ELF-1 (cell line): ENCODE results near the gene ZNF688.
A peak's percentile ranks its signal among the peaks of the same experiment; 100 is the strongest.

Source experiments
- DNase-seq: peaks from one replicate; pipeline ENCODE4 v3.0.0-alpha.2; 2016; ENCODE audit warnings: low read depth, low spot score

ZNF688 gene

DNA sequence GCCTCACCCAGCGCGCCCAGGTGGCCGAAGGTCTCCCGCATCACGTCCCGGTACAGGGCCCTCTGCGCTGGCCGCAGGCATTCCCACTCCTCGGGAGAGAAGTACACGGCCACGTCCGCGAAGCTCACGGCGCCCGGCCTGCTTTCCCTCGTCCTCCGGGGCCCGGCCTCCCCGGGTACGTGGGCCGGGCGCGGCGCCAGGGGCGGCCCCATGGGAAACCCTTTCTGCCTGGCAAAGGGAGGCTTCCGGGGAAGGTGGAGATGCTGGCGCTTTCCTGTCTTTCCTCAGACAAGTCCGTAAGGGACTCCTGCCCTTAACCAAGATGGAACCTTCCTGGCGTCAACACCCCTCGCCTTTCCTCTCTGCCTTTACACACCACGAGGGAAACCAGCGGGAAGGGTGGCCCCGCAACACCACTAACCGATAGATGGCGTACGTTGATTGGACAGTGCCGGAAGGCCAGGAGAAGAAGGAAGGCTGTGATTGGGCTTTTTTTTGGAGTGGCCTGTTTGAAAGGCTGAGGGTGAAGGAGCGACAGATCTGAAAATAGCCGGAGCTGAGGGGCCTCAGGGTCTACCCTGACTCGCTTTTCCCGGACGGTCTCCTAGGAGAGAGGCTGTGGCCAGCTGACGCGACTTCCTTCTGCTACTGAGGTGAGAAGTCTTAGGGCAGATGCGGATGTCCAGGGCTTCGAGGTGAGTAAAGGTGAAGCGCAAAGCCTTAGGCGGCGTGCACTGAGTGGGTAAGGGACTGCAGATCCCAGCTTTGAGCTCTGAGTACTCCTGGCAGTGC lies 14.1 kb upstream of the ZNF688 start, which contains the start of gene ZNF785:
ZNF785 (minus strand) TSS at position 298 of the 792 bp plus-strand sequence; CDS start at position 212, 86 bp downstream.
- peak; percentile 99 for DNase-seq

DNA sequence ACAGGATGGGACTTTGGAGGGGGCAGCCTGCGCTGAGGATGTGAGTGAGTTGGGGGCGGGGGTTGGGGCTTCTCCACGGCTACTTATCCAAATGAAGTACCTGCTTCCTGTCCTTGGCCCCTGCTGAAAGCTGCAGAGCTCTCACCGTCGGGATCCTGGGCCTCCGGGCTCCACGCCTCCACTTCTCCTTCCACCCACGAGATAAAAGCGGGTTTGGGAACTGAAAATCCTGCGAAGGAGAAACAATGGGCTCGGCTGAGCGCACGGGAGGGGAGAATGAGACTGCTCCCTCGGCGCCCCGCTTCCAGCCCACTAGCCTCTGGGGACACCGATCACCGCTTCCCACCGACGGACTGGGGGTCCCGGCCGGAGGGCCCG lies 13.5 kb upstream of the ZNF688 start:
- peak; percentile 58 for DNase-seq

DNA sequence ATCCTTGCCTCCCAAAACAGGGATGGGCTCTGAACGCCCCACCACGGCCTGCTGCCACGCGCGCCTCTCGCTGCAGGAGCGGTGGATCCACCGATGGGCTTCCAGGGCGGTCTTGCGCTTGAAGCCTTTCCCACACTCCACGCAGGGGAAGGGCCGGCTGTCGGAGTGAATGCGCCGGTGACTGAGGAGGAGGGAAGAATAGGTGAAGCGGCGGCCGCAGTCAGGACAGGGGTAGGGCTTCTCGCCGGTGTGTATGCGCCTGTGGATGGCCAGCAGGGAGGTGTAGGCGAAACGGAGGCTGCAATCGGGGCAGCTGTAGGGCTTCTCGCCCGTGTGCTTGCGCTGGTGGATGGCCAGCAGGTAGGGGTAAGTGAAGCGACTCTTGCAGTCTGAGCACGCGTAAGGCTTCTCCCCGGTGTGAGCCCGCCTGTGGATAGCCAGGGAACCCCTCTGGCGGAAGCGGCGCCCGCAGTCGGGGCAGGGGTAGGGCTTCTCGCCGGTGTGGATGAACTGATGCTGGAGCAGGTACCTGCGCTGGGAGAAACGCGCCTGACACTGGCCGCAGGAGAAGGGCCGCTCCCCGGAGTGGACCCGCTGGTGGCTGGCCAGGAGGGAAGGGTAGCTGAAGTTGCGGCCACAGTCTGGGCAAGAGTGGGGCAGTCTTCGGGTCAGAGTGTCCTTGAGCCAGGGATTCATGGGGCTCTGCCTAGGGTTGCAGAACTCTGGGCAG lies 11.3 kb upstream of the ZNF688 start:
- peak; percentile 38 for DNase-seq

DNA sequence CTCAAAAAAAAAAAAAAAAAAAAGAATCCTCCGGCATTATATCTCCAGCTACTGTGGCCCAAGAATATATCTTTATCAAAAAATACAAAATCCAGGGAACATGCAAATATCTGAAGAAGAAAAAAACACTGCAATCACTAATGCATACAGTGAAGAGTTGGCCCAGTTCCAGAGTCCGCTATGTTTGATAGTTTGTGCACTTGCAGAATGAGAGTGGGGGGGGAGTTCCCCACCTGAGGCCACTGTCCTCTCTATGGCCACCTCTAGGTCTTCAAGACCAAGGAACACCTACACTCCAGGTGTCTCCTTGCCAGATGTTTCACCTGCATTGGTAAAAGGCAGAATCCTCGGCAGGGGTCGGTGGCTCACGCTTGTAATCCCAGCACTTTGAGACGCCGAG lies 9.9 kb upstream of the ZNF688 start:
- no peak for DNase-seq

DNA sequence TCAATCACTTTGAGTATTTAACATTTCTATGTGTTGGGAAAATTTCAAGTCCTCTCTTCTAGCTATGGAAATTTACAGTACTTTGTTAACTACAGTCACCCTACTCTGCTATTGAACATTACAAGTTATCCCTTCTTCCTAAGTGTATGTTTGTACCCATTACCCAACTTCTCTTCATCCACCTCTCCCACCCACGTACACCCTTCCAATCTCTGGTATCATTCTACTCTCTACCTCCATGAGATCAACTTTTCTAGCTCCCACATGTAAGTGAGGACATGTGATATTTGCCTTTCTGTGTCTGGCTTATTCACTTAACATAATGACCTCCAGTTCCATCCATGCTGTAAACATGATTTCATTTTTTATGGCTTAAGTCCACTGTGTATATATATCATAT lies 3.2 kb upstream of the ZNF688 start:
- no peak for DNase-seq

DNA sequence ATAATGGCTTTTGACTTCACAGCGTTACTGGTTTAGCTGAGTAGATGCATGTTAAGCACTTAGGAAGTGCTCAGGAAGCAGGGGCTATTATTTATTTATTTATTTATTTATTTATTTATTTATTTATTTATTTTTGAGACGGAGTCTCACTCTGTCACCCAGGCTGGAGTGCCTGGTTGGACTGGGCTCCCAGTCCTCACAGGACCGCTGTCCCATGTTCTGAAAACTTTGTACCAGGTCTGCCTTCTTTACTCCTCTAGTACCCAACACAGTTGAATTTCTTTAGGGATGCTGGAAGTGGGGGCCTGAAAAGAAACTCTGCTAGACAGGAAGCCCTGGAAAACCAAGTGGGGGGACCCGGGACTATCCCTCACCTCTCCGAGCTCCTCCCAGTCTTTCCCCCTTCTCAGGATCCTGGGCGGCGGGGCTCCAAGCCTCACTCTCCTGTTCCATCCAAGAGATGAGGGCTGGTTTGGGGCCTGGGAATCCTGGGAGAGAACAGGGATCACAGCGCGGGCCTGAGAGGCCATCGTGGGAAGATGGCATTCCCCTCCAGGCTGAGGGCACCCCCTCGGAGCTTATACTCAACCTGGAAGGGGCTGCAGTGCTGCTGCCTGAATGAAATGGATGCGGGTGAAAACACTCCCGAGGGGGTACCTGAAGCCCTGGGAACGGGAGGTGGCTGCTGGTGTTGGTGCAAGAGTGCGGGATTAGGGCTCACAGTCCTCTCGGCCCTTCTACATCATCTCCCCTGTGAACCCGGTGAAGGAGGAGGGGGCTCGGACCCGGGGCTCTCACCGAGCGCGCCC lies 674 bp downstream of the ZNF688 start:
- no peak for DNase-seq

DNA sequence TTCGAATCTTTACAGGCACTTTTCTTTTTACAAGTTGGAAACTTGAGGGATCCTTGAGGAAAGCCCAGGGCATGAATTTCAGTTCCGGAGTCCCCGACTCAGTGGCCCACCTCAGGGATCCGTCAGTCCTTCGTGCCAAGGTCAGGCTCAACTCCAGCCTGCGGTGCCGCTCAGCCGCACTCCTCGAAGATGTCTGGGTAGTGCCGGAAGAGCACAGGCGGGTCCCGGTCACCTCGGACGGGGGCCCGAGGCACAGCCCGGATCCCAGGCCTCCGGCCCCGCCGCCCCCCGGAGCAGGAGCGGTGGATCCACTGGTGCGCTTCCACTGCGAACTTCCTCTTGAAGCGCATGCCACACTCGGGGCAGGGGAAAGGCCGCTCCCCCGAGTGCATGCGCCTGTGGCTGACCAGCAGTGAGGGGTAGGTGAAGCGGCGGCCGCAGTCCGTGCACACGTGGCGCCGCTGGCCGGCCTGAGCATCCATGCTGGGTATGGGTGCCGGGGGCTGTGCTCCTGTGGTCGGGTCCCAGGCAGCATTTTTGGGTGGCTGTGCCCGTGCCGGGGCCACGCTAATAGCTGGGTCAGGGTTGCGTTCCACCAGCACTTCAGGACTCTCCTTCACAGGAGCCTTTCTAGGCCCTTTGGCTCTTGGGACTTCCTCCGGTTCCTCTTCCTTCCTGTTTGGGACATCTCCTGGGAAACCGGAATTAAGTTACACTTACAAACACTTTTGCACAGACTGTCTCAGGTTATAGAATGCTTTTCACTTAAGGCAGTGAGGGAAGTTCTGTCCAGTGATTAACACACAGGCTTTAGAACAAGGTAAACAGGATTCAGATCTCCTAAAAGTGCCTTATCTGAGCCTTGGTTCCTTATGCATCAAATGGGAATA lies 1.5 kb downstream of the ZNF688 start:
- no peak for DNase-seq

DNA sequence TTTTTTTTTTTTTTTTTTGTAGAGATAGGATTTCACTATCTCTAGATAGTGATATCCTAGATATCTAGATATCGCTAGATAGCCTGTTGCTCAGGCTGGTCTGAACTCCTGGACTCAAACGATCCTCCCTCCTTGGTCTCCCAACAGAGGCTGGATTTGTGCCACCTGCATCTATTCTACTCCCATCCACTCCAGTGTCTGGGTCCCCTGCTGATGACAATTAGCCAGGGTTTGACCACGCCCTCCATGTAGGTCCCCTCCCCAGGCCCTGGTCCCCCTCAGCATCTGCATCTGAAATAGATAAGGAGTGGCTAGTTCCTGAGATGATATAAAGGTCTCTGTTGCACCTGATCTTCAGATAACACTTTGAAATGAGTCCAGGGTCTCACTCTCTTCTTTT lies 2.2 kb downstream of the ZNF688 start:
- DNase-seq, result no peak

DNA sequence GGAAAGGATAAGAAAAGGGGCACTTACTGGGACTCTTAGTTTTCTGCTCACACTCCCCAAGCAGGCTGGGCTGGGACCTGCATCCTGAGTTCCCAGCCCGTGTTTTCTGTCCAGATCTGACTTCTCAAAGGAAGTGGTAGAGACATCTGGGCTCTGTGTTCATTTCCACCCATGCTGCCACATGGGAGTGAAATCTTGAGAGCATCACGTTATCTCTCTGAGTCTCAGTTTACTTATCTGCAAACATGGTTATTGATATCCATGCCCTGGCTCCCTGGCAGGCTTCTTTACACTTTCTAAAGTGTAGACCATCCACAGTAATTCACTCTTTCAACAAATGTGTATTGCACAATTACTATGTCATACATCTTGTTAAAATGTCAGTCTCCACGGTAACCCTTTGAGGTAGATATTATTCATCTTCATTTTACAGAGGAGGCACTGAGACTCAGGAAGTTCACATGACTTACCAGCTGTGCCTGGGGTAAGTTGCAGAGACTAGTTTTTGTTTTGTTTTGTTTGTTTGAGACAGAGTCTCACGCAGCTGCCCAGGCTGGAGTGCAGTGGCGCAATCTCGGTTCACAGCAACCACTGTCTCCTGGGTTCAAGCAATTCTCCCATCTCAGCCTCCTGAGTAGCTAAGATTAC lies 3.4 kb downstream of the ZNF688 start:
- no peak for DNase-seq

DNA sequence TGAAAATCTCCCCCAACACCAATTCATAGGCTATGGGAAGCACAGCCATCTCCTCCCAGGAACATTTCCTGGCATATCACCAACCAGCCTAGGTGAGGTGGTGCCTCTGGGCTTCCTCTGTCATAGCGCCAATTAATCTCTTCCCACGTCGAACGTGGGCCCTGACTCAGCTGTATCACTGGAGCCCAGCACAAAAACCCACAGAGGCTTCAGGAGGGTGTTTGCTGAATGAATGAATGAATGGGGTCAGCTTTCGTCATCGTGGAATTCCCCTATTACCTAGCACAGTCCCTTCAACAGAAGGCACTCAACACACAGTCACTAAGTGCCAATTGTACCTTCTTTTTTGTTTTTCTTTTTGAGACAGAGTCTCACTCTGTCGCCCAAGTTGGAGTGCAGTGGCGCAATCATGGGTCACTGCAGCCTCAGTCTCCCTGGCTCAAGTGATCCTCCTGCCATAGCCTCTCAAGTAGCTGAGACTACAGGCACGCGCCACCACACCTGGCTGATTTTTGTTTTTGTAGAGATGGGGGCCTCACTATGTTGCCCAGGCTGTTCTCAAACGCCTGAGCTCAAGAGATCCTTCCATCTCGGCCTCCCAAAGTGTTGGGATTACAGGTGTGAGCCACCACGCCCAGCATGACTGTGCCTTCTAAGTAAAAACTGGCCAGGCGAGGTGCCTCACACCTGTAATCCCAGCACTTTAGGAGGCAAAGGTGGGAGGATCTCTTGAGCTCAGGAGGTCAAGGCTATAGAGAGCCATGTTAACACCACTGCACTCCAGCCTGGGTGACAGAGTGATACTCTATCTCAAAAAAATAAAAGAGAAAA lies 4.1 kb downstream of the ZNF688 start:
- no peak for DNase-seq

DNA sequence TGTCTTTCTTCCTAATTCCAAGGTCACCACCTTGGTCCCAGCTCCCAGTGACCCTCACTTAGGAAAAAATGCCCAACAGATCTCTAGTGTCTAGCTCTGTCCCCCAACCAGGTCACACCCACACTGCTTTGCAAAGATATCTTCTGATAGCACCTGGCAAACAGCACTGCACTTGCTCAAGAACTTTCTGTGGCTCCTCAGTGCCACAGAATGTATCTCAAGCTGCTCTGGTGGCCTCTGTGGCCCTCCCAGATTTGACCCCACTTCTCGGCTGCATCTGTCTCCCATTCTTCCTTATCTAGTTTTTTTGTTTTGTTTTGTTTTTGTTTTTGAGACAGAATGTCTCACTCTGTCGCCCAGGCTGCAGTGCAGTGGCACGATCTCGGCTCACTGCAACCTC lies 5.0 kb downstream of the ZNF688 start:
- DNase-seq, result no peak

DNA sequence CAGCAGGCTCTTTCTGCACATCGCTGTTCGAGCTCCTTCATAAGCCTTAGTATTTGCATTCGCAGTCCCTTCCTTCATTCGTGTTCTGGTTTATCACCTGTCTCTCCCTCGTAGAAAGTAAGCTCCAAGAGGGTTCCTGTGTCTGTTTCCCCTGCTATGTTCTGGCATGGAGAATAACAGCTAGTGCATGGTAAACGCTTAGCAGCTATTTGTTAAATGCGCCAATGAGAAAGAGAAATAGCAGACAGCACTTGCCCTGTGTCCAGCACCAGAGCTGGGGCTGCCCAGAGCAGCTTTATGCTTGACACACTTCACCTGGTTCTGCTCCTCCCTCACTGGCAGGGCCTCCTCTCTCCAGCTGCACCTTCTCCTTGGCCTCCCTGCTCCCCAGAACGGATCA lies 5.5 kb downstream of the ZNF688 start:
- no peak for DNase-seq

DNA sequence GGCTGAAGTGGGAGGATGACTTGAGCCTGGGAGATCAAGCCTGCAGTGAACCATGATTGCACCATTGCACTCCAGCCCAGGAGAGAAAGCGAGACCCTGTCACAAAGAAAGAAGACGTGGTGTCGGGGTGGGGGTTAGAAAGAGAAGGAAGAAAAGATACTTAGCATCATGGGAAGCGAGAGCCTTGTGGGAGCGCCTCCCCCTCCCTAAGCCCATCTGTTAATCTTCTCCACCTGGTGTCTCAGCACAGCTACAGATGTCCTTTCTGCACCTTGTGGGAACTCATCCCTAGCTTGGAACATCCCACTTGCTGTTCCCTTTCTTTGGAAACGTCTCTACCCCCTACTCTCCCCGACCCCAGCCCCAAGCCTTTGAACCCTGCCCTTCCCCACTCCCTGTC lies 6.0 kb downstream of the ZNF688 start:
- DNase-seq, result no peak

DNA sequence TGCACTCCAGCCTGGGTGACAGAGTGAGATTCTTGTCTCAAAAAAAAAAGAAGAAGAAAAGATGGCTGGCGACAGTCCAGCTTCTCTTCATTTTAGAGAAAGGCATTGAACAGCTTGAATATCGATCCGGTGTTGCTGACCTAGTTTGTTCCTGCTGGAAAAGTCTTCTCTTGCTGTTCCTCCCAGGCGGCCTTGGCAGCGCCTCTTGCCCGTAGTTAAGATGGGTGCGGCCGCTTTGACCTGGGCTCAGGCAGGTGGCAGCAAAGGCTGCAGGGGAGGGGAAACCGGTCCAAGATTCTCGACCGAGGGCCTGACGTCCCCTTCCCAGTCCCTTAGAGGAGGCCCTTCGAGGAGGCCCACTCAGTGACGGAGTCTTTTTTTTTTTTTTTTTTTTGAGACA lies 9.5 kb downstream of the ZNF688 start:
- DNase-seq, result no peak

DNA sequence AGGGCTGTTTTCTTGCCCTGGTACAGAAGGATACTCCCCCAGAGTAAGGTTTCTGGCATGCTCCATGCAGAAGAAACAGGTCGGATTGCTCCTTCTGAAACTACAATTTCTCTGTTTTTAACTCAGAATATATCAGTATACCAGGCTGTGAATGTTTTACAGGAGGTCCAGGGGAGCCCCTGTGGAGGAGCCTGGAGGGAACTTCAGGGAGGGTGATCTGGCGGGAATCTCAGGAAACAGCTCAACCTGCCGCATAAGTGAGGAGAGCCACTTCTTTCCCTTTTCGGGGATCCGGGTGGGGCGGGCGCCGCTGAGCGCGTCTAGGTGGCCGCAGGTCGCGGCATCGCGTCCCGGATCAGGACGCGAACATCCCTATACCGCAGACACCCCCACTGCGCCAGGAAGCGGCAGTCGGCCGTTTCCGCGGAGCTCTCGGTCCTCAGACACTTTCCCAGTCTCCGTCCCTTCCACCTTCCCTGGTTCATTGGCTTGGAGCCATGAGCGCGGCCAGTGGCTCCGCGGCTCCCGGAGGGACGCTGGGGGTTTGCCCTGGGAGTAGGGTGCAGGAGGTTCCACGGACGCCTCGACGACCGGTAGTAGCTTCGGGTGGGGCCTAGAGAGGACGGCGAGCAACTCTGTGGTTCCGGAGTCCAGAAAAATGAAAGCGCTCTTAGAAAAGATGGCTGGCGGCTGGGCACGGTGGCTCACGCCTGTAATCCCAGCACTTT lies 10.3 kb downstream of the ZNF688 start:
- DNase-seq, result no peak

DNA sequence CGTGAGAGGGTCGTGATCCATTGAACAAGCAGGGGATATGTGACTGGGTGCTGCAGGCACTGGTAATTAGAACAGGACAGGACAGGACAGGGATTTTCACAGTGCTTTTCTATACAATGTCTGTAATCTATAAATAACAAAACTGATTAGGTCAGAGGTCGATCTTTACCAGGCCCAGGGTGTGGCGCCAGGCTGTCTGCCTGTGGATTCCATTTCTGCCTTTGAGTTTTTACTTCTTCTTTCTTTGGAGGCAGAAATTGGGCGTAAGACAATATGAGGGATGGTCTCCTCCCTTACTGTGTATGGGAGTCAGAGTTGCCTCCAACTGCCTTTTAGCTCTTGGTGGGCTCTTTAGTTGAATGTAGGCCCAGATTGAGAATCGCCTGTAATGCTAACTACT lies 11.8 kb downstream of the ZNF688 start:
- no peak for DNase-seq

DNA sequence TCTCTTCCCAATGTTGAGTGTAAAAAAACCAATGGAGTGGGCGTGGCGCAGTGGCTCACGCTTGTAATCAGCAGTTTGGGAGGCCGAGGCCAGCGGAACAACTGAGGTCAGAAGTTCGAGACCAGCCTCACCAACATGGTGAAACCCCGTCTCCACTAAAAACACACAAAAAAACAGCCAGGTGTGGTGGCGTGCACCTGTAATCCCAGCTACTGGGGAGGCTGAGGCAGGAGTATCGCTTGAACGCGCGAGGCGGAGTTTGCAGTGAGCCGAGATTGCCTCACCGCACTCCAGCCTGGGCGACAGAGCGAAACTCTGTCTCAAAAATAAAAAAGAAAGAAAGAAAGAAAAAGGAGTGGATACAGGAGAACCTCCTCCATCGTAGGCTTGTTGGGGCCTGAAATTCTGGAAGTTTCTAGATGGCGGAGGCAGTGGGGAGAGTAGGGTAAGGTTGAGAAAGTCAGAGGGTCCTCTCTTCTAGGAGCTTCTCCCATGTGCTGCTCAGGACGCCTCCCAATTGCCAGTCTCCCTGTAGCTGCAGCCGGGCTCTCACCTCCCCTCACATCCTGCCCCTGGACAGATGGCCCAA lies 12.6 kb downstream of the ZNF688 start:
- DNase-seq, result no peak

DNA sequence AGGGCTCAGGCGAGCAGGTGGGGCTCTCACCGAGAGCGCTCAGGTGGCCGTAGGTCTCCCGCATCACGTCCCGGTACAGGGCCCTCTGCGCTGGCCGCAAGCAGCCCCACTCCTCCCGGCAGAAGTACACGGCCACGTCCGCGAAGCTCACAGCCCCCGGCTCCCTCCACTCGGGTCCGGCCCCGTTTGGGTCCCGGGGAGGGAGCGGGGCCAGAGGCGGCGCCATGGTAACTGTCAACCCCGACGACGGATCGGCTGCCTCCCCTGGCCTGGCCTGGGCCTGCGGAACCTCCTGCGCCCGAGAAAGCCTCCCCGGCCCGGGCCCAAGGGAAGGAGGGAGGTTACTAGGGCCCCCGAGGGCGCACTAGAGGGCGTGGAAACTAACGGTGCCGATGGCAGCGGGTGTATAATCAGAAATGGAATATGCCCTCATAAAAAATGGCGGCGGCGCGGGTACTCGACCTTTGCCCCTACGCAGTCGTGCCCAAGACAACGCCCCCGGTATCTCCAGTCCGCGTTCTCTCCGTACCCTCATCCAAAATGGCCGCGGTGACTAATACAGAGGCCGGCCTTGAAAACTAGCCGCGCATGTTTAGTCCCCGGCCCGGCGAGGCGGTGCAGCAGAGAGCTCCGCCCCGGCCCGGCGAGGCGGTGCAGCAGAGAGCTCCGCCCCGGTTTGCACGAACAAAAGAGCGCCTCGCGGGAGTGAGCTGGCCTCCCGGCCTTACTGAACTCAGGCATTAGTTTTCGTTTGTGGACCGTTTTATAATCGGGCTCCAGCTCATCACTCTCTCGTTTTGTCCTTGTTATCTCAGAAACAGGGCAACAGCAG lies 13.3 kb downstream of the ZNF688 start, which contains the start of gene ZNF764:
ZNF764 (minus strand) TSS at position 418 of the 832 bp plus-strand sequence; CDS start at position 226, 192 bp downstream.
- peak; percentile 97 for DNase-seq
